PC-3 (cell line): ENCODE data around the gene TBL3. TPM values are rescaled to one million over a fixed set of nuclear protein-coding genes. Genes with fewer than 3 reads are reported as not detected.

Source experiments
- ATAC-seq: fragments of 200-7000 bp; cut with Tn5 transposase; 2 replicates; pipeline ENCODE4 v1.9.1; 2020; ENCODE audit warnings: mild to moderate bottlenecking, moderate library complexity
- BruUV-seq: library from RNA; stranded (reverse); fragments of 400-500 nt; replicated peaks from 2 replicates; lab custom pipeline; 2021; lab: Mats Ljungman, UMichigan
- CTCF ChIA-PET: fragments of 300-600 bp; sonication (Branson Sonifier 250); formaldehyde crosslinking; loops from one replicate; lab custom pipeline; 2022; ENCODE audit warnings: antibody characterized with exemption; lab: Charles Lee
- POLR2A ChIA-PET: fragments of 300-600 bp; sonication (Branson Sonifier 250); formaldehyde crosslinking; loops from one replicate; lab custom pipeline; 2022; ENCODE audit warnings: antibody characterized with exemption; ENCODE audit not compliant: unreplicated experiment; lab: Charles Lee
- DNase-seq: peaks from one replicate; pipeline ENCODE4 v3.0.0-alpha.2; 2015
- H2AFZ ChIP-seq: fragments of 300-600 bp; sonication (generic); 2 replicates; pipeline ENCODE4 v1.6.0; 2016; ENCODE audit warnings: antibody characterized with exemption, low read length
- H3F3A ChIP-seq: fragments of 300-600 bp; sonication (generic); one replicate; pipeline ENCODE4 v1.6.0; 2017; ENCODE audit warnings: antibody characterized with exemption, low read length, control low read depth, mild to moderate bottlenecking; ENCODE audit not compliant: unreplicated experiment
- H3K27ac ChIP-seq: fragments of 300-600 bp; sonication (generic); 2 replicates; pipeline ENCODE4 v1.5.1; 2016; ENCODE audit warnings: mild to moderate bottlenecking, low read length
- H3K27me3 ChIP-seq: fragments of 300-600 bp; sonication (generic); 2 replicates; pipeline ENCODE4 v1.6.1; 2016; ENCODE audit warnings: low read length, mixed read lengths
- H3K36me3 ChIP-seq: fragments of 300-600 bp; sonication (generic); 2 replicates; pipeline ENCODE4 v1.6.1; 2016; ENCODE audit warnings: low read depth, mixed run types, low read length, mixed read lengths
- H3K4me1 ChIP-seq: fragments of 300-600 bp; sonication (generic); 2 replicates; pipeline ENCODE4 v1.5.1; 2016; ENCODE audit warnings: low read length; ENCODE audit not compliant: insufficient read depth
- H3K4me2 ChIP-seq: fragments of 300-600 bp; sonication (generic); 2 replicates; pipeline ENCODE4 v1.6.0; 2016; ENCODE audit warnings: low read length
- H3K4me3 ChIP-seq: fragments of 300-600 bp; sonication (generic); 2 replicates; pipeline ENCODE4 v1.5.1; 2016; ENCODE audit warnings: mild to moderate bottlenecking, low read length, mixed read lengths
- H3K79me2 ChIP-seq: fragments of 300-600 bp; sonication (generic); 2 replicates; pipeline ENCODE4 v1.6.1; 2017; ENCODE audit warnings: low read length, mixed read lengths
- H3K9ac ChIP-seq: fragments of 300-600 bp; sonication (generic); 2 replicates; pipeline ENCODE4 v1.6.0; 2016; ENCODE audit warnings: mild to moderate bottlenecking, low read length
- H3K9me2 ChIP-seq: fragments of 300-600 bp; sonication (generic); replicated peaks from 2 replicates; pipeline ENCODE4 v1.6.1; 2016; ENCODE audit warnings: mixed run types, low read length, mixed read lengths
- H3K9me3 ChIP-seq: fragments of 300-600 bp; sonication (generic); 2 replicates; pipeline ENCODE4 v1.6.1; 2016; ENCODE audit warnings: low read length, mixed read lengths
- H4K20me1 ChIP-seq: fragments of 300-600 bp; sonication (generic); 2 replicates; pipeline ENCODE4 v1.6.1; 2016; ENCODE audit warnings: low read length, mixed read lengths
- EZH2 ChIP-seq: fragments of 300-600 bp; sonication (generic); IDR thresholded peaks from one replicate; pipeline ENCODE4 v1.6.1; 2017; ENCODE audit warnings: antibody characterized with exemption, mild to moderate bottlenecking, low read length; ENCODE audit not compliant: unreplicated experiment
- EZH2phosphoT487 ChIP-seq: fragments of 300-600 bp; sonication (generic); IDR thresholded peaks from 2 replicates; pipeline ENCODE4 v1.6.1; 2018; ENCODE audit warnings: mild to moderate bottlenecking, antibody characterized with exemption, low read length, borderline replicate concordance
- intact Hi-C: fragments of 100-400 bp; cut with micrococcal nuclease; formaldehyde crosslinking; loops from 2 replicates; pipeline ENCODE4 v1.9.0; 2023
- total RNA-seq: library from RNA; depleted of rRNA; stranded (reverse); fragments of >200 nt; gene quantifications from 2 replicates; pipeline ENCODE4 v1.2.3, GENCODE V29; 2014
- TF ChIP-seq, protein P1 (sequence below): fragments of 300-600 bp; sonication (generic); conservative IDR thresholded peaks from 2 replicates; pipeline ENCODE4 v1.5.1; 2017; ENCODE audit warnings: antibody characterized with exemption, low read depth, mild to moderate bottlenecking, low read length

TBL3 gene
- total RNA-seq, 1 experiment from 2014 or later: 71.5 TPM

DNA sequence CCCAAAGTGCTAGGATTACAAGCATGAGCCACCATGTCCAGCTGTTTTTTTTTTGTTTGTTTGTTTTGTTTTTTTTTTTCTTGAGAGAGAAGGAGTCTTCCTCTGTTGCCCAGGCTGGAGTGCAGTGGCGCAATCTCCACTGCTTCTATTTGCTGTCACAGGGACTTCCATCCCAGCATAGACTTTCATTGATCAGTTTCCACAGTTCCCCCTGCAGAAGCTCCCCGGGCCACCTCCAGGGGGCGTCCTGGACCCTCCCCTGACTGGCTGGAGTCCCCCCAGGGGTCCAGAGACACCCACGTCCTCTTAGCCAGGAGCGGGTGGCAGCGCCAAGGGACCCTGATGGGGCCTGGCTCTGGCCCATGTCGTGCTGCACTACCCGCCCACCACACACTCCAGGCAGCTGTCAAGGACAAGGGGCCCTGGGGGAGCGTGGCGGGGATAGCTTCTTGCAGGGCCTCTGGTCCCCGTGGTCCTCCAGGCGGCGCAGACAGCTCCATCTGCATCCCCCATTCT lies 44.6 kb downstream of the TBL3 start:
- Histone ChIP-seq H2AFZ (no peak overlapping the region), H3K9me3 (no peaks in the 10 kb centered on the region), H3K36me3 (no peaks in the 10 kb centered on the region), H3F3A (no peaks in the 10 kb centered on the region), H3K27ac (no peak overlapping the region), H3K27me3 (no peaks in the 10 kb centered on the region; the same call in 1 of the 2 replicates), H3K4me2 (no peak overlapping the region), H3K9me2 (no peaks in the 10 kb centered on the region), H3K4me3 (no peak overlapping the region), H4K20me1 (no peaks in the 10 kb centered on the region), H3K79me2 (no peaks in the 10 kb centered on the region), H3K4me1 (peaks cover 13% of the 10 kb centered on the region), H3K9ac (no peak overlapping the region)
- no peak for DNase-seq
- intact Hi-C loops: no loop called here
- ChIA-PET POLR2A (no interaction called here), CTCF (interaction anchor here (0.5 to 1.1 kb wide), 2 partner anchors 25 to 56 kb away, joined by 3 to 6 read pairs; no protein-coding TSS in a partner anchor)
- TF ChIP-seq, protein P1, sequence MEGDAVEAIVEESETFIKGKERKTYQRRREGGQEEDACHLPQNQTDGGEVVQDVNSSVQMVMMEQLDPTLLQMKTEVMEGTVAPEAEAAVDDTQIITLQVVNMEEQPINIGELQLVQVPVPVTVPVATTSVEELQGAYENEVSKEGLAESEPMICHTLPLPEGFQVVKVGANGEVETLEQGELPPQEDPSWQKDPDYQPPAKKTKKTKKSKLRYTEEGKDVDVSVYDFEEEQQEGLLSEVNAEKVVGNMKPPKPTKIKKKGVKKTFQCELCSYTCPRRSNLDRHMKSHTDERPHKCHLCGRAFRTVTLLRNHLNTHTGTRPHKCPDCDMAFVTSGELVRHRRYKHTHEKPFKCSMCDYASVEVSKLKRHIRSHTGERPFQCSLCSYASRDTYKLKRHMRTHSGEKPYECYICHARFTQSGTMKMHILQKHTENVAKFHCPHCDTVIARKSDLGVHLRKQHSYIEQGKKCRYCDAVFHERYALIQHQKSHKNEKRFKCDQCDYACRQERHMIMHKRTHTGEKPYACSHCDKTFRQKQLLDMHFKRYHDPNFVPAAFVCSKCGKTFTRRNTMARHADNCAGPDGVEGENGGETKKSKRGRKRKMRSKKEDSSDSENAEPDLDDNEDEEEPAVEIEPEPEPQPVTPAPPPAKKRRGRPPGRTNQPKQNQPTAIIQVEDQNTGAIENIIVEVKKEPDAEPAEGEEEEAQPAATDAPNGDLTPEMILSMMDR: peak; percentile 51
- TF ChIP-seq EZH2phosphoT487: no peak
- no peak for TF ChIP-seq EZH2
- BruUV-seq: no TSS peak
- ATAC-seq: no peak

DNA sequence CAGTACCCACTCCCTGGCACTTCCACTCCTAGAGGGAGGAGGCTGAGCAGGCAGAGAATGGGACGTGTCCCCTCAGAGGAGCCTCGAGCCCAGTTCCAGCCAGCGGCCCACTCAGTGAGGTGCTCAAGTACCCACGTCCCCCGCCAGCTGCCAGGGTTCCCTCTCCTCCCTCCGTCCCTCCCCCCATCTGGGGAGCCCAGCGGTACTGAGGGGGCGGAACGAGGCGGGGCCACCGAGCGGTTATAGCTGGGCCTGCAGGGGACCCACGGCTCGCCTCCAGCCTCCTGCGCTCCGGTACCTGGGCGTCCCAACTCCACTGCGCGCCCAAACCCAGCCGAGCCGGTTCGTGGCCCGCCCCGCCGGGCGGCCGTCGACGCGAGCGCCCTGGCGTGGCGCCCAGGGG lies 47.7 kb downstream of the TBL3 start, which contains the start of gene NPW:
TSS of gene NPW (plus strand) at position 268 of the 403 bp plus-strand sequence.
- Histone ChIP-seq H3K9me3 (no peaks in the 10 kb centered on the region), H3K4me3 (peak within 1 kb of the TSS; percentile 49), H3F3A (no peaks in the 10 kb centered on the region), H3K4me2 (peak within 1 kb of the TSS; percentile 64), H2AFZ (peak within 1 kb of the TSS; percentile 26; the same call in 1 of the 2 replicates), H3K27ac (no peak within 1 kb of the TSS), H3K9me2 (no peaks in the 10 kb centered on the region), H4K20me1 (no peaks in the 10 kb centered on the region), H3K79me2 (no peaks in the 10 kb centered on the region), H3K36me3 (no peaks in the 10 kb centered on the region), H3K4me1 (peaks cover 24% of the 10 kb centered on the region), H3K27me3 (no peaks in the 10 kb centered on the region; the same call in 1 of the 2 replicates), H3K9ac (no peak within 1 kb of the TSS)
- ATAC-seq: no peak
- no peak for DNase-seq
- POLR2A ChIA-PET: no interaction called here
- intact Hi-C loops: no loop called here
- CTCF ChIA-PET: no interaction called here
- BruUV-seq: no TSS peak
- no peak for TF ChIP-seq EZH2
- no peak for TF ChIP-seq EZH2phosphoT487
- TF ChIP-seq, protein P1: no peak
